HG03108 (cell line): Measurements from ENCODE around the gene ERLIN1.
"Not testable (repeated sequence)": the region's sequence is repeated elsewhere in the genome, so short reads cannot be mapped to it uniquely, and the experiment has no call there.

Source experiments
- ATAC-seq: cut with Tn5 transposase; IDR thresholded peaks from one replicate; pipeline ENCODE4 v1.9.1; 2021; ENCODE audit warnings: moderate library complexity; ENCODE audit not compliant: unreplicated experiment

ERLIN1 gene

DNA sequence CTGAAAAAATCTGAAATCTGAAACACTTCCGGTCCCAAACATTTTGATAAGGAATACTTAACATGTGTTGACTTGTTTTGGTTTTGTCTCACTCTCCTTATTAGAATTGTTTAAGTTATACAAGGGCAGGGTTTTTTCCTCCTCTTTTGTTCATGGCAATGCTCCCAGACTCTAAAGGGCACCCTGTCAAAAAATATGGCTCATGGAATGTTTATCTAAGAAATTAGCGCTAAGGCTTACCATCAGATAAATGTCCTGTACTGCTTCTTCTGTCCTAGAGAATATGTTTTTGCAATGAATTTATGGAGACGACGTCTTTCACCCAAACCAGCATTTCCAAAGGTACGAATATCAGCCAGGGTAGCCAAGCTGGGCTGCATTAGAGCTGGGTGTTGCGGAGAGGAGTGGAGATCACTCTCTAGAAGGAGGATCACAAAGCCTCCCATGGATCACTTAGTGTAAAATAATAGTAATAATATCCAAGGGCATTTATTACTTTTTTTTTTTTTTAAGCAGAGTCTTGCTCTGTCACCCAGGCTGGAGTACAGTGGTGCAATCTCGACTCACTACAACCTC, 46.8 kb downstream of the ERLIN1 start:
- no peak for ATAC-seq

DNA sequence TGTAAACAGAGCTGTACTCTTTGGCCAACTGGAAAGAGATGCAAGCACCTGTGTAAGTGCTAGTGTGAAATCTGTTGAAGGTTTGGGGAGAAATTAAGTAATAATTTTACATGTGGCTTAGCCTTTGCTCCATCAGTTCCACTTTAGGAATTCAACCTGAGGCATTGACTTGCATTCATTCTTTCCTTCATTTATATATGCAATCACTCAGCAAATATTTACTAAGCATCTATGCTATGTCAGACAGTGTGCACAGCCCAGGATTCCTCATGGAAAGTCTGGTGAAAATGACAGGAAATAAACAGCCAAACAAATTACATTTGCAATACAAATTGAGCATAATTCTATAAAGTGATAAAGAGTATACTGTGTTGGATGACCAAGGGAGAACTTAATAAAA, 50.3 kb downstream of the ERLIN1 start:
- no peak for ATAC-seq

- no peak for ATAC-seq
These were observed 52.0 kb downstream of the ERLIN1 start for GRCh38 chr10:100133801-100134200.

DNA sequence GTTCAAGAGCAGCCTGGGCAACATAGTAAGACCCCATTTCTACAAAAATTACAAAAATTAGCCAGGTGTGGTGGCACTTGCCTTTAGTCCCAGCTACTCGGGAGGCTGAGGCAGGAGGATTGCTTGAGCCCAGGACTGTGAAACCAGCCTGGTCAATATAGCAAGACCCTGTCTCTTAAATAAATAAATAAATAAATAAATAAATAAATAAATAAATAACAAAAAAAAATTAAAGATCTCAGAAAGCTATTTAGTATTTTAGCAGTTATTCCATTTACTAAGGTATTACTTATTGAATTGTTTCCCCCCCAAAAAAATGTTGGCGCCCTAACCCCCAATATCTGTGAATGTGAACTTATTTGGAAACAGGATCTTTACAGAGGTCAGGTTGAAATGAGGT, 53.4 kb downstream of the ERLIN1 start:
- ATAC-seq = no peak

DNA sequence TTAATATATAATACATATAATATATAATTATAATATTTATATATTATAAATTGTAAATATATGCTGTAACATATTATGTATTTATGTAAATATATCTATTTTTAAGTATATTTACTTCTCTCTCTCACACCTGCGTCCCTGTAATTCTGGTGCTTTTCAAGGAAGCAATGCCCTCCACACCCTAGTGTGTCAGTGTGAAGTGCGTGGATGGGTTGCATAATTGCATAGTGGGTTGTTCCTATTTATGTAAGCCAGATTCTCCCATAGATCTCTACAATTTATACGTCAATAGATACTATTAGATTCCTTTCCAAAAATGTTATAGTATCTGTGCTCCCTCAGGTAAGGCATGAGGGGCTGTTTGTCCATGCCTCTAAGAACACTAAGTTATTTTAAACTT, 54.3 kb downstream of the ERLIN1 start:
- ATAC-seq = no peak

DNA sequence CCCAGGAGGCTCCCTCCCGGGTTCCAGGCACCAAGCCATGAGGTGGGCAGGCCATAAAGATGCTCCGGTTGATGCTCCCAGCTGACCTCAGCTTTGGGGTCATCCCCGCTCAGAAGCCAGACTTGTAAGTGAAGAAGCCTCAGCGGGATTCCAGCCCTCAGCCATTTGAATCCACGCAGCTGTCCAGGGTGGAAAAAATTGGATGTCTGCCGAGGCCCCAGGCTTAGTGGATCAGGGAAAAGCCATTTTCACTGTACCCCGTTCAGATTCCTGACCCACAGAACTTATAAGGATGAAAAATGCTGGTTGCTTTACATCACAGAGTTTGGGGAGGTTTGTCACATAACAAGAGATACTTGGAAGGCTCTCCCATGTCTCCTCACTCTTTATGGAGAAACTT, 55.0 kb downstream of the ERLIN1 start:
- ATAC-seq = no peak

- ATAC-seq = no peak
These were observed 56.4 kb downstream of the ERLIN1 start for GRCh38 chr10:100129424-100129823.

DNA sequence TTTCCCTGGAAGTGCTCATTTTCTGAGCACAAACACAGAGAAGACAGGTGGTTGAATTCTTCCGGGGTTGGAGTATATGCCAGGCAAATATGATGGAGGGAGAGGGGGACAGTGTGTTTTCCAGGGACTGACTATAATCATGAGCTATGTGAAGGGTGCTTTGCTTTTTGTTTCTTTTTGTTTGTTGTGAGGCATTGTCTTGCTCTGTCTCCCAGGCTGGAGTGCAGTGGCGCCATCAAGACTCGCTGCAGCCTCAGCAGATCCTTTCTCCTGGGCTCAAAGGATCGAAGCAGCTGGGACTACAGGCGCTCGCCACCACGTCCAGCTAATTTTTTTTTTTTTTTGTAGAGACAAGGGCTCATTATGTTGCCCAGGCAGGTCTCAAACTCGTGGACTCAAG, 56.9 kb downstream of the ERLIN1 start:
- no peak for ATAC-seq

DNA sequence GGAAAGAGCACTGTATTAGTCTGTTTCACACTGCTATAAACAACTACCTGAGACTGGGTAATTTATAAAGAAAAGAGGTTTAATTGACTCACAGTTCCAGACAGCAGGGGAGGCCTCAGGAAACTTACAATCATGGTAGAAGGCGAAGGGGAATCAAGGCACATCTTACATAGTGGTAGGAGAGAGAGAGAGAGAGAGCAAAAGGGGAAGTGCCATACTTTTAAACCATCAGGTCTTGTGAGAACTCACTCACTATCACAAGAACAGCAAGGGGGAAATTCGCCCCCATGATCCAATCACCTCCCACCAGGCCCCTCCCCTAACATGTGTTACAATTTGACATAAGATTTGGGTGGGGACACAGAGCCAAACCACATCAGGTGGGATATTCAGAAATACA, 60.5 kb downstream of the ERLIN1 start:
- not testable (repeated sequence) for ATAC-seq

DNA sequence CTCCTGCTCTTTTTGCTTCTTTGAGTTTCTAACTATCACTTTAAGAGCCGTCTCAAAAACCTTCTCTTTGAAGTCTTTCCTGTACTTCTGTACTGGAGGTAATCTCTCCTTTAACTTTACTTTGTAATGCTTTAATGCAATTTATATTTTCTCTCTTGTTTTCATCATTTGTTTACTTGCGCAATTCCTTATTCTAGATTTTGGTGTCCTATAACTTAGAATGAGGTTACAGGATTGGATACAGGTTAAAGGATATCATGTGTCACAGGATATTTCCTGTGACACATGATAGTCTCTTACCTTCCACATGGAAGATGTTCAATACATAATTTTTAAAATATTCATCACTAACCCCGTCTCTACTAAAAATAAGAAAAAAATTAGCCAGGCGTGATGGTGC, 61.7 kb downstream of the ERLIN1 start:
- ATAC-seq = no peak

- ATAC-seq = no peak
These were observed 63.0 kb downstream of the ERLIN1 start for GRCh38 chr10:100122780-100123179.

DNA sequence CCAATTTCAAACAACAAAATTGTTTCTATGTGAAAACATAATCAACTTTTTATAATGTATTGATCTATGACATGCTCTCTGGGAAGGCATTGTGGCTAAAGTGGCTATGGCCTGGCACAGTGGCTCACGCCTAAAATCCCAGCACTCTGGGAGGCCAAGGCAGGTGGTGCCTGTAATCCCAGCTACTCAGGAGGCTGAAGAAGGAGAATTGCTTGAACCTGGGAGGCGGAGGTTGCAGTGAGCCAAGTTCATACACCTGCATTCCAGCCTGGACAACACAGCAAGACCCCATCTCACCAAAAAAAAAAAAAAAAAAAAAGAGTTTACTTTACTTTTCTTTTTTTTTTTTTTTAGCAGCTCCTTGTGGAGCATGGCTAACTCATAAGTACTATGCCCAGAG, 65.3 kb downstream of the ERLIN1 start:
- no peak for ATAC-seq

DNA sequence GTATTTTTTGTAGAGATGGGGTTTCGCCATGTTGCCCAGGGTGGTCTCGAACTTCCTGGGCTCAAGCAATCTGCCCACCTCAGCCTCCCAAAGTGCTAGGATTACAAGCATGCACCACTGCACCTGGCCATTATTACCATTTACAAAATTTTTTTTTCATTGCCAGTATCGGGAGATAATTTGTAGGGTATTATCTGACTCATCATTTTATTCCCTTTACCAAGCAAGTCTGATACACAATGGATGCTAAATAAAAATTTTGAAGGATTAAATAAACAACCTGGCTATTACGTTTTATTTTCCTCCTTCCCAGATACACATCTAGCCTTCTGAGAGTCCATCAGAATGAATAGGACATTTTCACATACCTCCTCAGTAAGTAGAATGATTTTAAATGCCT, 66.1 kb downstream of the ERLIN1 start:
- ATAC-seq = no peak

DNA sequence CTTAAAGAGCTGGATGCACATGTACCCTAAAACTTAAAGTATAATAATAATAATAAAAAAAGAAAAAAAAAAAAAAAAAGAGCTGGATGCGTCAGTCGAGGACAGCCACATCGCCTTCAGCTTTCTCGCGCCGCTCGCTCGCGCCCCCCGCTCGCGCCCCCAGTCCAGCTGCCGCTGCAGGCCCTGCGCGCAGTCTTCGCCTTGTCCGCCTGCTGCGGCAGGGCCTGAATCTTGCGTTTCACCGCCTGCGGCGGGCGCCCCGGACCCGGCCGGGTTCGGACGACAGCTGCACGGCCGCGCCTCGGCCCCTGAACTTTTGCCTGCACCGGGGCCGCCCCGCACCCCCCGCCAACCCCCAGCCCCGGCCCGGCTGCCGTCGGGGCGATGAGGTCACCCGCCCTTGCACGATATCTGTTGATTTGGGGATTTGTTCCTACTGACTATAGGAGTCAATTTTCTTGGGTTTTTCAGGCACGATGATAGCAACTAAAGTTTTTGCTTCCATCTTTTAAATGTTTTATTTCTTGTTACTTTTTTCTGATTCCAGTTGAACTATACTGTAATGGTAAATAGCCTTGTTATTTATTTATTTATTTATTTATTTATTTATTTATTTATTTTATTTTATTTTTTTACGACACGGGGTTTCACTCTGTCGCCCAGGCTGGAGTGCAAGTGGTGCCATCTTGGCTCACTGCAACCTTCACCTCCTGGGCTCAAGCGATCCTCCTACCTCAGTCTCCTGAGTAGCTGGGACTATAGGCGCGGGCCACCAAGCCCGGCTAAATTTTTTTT, 70.7 kb downstream of the ERLIN1 start:
- ATAC-seq = no peak

DNA sequence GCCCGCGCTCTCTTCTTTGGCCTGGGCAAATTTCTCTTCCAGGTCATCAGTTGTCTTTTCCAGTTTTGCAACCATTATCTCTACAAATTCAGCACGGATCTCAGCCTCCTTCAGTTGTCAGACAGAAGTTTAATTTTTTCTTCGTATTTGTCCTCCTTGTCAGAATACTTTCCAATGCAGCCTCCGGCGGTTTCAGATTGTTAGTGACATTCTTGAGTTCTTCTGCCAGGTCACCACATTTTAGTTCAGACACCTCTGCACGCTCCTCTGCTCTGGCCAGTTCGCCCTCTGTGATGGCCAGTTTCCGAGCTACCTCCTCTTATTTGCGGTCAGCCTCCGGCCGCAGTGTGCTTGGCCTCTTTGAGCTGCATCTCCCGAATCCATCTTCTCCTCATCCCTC, 71.4 kb downstream of the ERLIN1 start:
- ATAC-seq = no peak

GRCh38 chr10:100109670-100110069, 76.2 kb downstream of the ERLIN1 start:
- no peak for ATAC-seq

DNA sequence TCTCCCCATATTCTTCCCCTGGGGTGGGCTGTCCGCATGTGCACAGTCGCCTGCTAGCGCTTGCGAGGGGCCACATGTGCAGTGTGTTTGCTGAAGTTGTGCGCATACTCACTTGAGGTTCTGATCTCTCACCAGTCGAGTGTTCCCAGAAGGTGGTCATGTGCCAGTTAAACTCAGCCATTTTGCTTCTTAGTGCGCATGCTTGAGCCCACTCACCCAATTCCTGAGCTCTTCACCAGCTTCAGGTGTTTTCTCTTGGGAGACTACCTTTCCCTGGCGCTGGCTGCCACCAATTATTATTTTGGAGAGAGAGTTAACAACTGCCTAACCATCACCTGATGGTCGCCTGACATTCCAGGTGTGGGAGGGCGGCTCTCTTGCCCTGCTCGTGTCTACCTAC, 79.0 kb downstream of the ERLIN1 start:
- no peak for ATAC-seq

DNA sequence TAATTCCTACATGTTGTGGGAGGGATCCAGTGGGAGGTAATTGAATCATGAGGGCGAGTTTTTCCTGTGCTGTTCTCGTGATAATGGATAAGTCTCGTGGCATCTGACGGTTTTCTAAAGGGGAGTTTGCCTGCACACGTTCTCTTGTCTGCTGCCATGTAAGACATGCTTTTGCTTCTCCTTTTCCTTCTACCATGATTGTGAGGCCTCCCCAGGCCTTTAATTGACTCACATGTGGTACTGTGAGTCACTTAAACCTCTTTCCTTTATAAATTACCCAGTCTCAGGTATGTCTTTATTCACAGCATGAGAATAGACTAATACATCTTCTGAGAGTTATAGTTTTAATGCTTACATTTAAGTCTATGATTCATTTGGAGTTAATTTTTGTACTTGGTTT, 81.5 kb downstream of the ERLIN1 start:
- no peak for ATAC-seq

DNA sequence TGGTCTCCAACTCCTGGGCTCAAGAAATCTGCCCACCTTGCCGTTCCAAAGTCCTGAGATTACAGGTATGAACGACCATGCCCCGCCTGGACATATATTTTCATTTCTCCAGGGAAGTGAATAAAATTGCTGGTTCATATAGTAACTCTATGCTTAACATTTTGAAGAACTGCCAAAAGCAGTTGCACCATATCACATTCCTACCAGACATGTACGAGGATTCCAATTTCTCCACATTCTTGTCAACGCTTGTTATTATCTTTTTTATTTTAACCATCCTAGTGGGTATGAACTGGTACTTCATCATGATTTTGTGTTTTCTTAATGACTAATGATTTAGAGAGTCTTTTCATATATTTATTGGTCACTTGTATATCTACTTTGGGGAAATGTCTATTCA, 82.2 kb downstream of the ERLIN1 start:
- ATAC-seq = no peak

DNA sequence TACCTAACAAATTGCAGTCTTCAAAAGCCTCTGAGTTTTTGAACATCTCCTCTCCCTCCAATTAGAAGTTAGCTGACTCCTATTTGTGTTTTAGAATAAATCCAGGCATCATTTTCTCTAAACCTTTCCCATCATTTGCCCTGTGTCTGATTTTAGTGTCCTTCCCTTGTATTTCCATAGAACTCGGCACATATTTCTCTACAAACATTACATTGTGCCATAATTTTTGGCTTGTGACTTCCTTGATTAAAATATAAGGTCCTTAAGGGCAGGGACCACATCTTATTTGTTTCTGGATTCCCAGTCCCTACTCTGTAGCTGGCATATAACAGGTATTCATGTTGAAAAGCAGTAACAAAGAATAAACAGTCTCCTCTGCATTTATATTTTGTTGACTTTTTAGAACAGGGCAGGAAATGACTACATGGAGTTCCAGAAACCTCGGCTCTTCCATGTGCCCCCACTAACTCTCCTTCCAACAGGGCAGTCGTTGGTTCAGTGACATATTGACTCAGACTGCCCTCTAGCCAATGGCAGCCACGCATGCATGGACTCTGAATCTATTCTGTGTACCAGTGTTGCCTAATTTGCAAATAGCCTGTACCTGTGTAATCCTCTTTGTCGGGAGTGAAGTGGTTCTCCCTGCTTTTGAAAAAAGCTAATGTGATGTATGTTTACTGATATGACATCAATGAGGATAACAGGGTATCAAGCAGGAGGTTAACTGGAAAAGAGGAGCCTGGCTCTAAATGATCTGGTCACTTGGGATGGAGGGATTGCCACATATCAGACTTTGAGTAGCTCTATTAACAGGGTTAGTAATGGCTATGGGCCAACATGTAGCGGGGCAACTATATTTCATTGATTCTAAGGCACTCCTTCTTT, 84.4 kb downstream of the ERLIN1 start:
- ATAC-seq = no peak

GRCh38 chr10:100100651-100101184, 85.1 kb downstream of the ERLIN1 start:
- ATAC-seq = no peak
